ENCODE results near the gene ZBTB5. TPM values are rescaled to one million over a fixed set of nuclear protein-coding genes. Genes with fewer than 3 reads are reported as not detected.

The ZBTB5 gene
- total RNA-seq, 1 experiment from 2014 or later = 17.2 TPM

DNA sequence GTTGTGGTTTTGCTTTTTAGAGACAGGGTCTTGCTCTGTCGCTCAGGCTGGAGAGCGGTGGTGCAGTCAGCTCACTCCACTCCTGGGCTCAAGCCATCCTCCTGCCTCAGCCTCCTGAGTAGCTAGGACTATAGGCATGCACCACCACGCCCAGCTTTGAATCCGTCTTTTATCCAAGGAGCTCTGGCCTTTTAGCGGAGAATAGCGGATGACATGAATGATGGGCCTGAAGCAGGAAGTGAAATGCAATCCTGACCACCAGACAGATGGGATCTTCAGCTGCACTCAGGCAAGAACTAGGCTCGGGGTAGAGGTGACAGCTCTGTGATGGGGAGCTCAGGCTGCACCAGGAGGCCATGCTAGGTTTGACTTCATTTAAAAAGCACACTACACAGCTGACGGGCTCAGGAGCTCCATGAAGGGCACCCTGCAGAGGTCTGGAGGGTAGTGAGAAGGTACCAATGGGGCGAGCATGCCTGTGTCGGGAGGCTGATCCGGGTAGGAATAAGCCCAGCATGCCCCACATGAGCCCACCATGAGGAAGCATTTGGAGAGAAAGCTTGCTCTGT lies 42.4 kb upstream of the ZBTB5 start:
- H3K27ac ChIP-seq (ENCODE audit: low read depth, low read length, poor library complexity, severe bottlenecking) = no peak overlapping the region
- no peaks in the 10 kb centered on the region for H3K9me3 ChIP-seq (ENCODE audit: low read depth, low read length, poor library complexity, severe bottlenecking)
- no peaks in the 10 kb centered on the region for H3K27me3 ChIP-seq (replicated peaks; ENCODE audit: insufficient read depth, low read depth, low read length, poor library complexity)
- BruUV-seq (replicated peaks) = no TSS peak
- DNase-seq (ENCODE audit: low spot score) = no peak
- H3K4me3 ChIP-seq (ENCODE audit: low read depth, low read length, poor library complexity, severe bottlenecking) = no peak overlapping the region
- ChIA-PET CTCF (no interaction called here), POLR2A (ENCODE audit: low non-redundant PET) (no interaction called here)
- H3K36me3 ChIP-seq (ENCODE audit: insufficient read depth, low read length, poor library complexity, severe bottlenecking) = peaks cover 28% of the 10 kb centered on the region
- TF ChIP-seq, protein P1, sequence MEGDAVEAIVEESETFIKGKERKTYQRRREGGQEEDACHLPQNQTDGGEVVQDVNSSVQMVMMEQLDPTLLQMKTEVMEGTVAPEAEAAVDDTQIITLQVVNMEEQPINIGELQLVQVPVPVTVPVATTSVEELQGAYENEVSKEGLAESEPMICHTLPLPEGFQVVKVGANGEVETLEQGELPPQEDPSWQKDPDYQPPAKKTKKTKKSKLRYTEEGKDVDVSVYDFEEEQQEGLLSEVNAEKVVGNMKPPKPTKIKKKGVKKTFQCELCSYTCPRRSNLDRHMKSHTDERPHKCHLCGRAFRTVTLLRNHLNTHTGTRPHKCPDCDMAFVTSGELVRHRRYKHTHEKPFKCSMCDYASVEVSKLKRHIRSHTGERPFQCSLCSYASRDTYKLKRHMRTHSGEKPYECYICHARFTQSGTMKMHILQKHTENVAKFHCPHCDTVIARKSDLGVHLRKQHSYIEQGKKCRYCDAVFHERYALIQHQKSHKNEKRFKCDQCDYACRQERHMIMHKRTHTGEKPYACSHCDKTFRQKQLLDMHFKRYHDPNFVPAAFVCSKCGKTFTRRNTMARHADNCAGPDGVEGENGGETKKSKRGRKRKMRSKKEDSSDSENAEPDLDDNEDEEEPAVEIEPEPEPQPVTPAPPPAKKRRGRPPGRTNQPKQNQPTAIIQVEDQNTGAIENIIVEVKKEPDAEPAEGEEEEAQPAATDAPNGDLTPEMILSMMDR (conservative IDR thresholded peaks at IDR 0.05; ENCODE audit: low read depth, low read length) = no peak
- TF ChIP-seq EZH2 (IDR thresholded peaks at IDR 0.05; ENCODE audit: borderline replicate concordance, low read depth, low read length, poor library complexity, severe bottlenecking) = no peak
- no peaks in the 10 kb centered on the region for H3K4me1 ChIP-seq (ENCODE audit: insufficient read depth, low read length, poor library complexity, severe bottlenecking)
- intact Hi-C loops (cut with micrococcal nuclease; ENCODE audit: unreplicated experiment) = no loop called here

DNA sequence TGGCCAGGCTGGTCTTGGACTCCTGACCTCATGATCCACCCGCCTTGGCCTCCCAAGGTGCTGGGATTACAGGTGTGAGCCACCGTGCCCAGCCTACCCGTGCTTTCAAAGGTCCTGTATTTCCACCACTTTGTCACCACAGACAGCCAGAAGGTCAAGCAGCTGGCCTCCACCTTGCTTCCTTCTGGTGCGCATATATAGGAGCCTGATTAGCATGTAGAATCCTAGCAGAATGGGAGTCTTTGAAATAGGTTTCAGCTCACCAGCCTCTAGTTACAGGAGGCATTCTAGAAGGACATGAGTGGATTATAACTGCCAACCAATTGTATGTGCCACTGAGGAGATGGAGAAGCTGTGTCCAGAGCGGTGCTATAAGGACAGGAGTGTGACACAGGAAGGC lies 39.4 kb upstream of the ZBTB5 start:
- peaks cover 52% of the 10 kb centered on the region for H3K36me3 ChIP-seq (ENCODE audit: insufficient read depth, low read length, poor library complexity, severe bottlenecking)
- no peak overlapping the region for H3K4me3 ChIP-seq (ENCODE audit: low read depth, low read length, poor library complexity, severe bottlenecking)
- DNase-seq (ENCODE audit: low spot score) = no peak
- no peak overlapping the region for H3K27ac ChIP-seq (ENCODE audit: low read depth, low read length, poor library complexity, severe bottlenecking)
- ChIA-PET POLR2A (ENCODE audit: low non-redundant PET) (interaction anchor here (0.5 kb wide), 1 partner anchor 28 kb away, joined by 10 read pairs; no protein-coding TSS in a partner anchor), CTCF (no interaction called here)
- TF ChIP-seq, protein P1 (conservative IDR thresholded peaks at IDR 0.05; ENCODE audit: low read depth, low read length) = no peak
- TF ChIP-seq EZH2 (IDR thresholded peaks at IDR 0.05; ENCODE audit: borderline replicate concordance, low read depth, low read length, poor library complexity, severe bottlenecking) = no peak
- no peaks in the 10 kb centered on the region for H3K27me3 ChIP-seq (replicated peaks; ENCODE audit: insufficient read depth, low read depth, low read length, poor library complexity)
- H3K9me3 ChIP-seq (ENCODE audit: low read depth, low read length, poor library complexity, severe bottlenecking) = no peaks in the 10 kb centered on the region
- no peaks in the 10 kb centered on the region for H3K4me1 ChIP-seq (ENCODE audit: insufficient read depth, low read length, poor library complexity, severe bottlenecking)
- BruUV-seq (replicated peaks) = no TSS peak
- intact Hi-C loops (cut with micrococcal nuclease; ENCODE audit: unreplicated experiment) = no loop called here

DNA sequence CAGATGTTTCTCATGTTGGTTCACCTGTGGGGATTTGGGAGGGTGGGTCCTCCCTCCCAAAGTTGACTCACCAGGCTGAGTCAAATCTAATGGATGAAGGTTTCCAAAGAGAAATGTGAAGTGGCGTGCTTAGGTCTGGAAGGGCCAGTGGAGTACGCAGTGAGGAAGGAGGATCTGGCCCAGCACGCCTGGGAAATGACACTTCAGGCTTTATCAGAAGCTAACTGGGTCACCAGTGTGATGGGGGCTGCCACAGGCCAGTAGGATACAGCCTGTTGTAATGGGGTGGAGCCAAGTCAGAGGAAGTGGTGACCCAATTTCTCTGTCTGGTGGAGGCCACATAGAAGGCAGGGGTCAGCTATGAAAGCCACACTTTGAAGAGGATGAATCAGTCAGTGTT lies 38.5 kb upstream of the ZBTB5 start:
- H3K9me3 ChIP-seq (ENCODE audit: low read depth, low read length, poor library complexity, severe bottlenecking) = no peaks in the 10 kb centered on the region
- TF ChIP-seq EZH2 (IDR thresholded peaks at IDR 0.05; ENCODE audit: borderline replicate concordance, low read depth, low read length, poor library complexity, severe bottlenecking) = no peak
- DNase-seq (ENCODE audit: low spot score) = no peak
- intact Hi-C loops (cut with micrococcal nuclease; ENCODE audit: unreplicated experiment) = no loop called here
- BruUV-seq (replicated peaks) = no TSS peak
- ChIA-PET CTCF (no interaction called here), POLR2A (ENCODE audit: low non-redundant PET) (no interaction called here)
- no peak overlapping the region for H3K27ac ChIP-seq (ENCODE audit: low read depth, low read length, poor library complexity, severe bottlenecking)
- no peak overlapping the region for H3K4me3 ChIP-seq (ENCODE audit: low read depth, low read length, poor library complexity, severe bottlenecking)
- no peaks in the 10 kb centered on the region for H3K4me1 ChIP-seq (ENCODE audit: insufficient read depth, low read length, poor library complexity, severe bottlenecking)
- no peaks in the 10 kb centered on the region for H3K27me3 ChIP-seq (replicated peaks; ENCODE audit: insufficient read depth, low read depth, low read length, poor library complexity)
- peaks cover 60% of the 10 kb centered on the region for H3K36me3 ChIP-seq (ENCODE audit: insufficient read depth, low read length, poor library complexity, severe bottlenecking)

DNA sequence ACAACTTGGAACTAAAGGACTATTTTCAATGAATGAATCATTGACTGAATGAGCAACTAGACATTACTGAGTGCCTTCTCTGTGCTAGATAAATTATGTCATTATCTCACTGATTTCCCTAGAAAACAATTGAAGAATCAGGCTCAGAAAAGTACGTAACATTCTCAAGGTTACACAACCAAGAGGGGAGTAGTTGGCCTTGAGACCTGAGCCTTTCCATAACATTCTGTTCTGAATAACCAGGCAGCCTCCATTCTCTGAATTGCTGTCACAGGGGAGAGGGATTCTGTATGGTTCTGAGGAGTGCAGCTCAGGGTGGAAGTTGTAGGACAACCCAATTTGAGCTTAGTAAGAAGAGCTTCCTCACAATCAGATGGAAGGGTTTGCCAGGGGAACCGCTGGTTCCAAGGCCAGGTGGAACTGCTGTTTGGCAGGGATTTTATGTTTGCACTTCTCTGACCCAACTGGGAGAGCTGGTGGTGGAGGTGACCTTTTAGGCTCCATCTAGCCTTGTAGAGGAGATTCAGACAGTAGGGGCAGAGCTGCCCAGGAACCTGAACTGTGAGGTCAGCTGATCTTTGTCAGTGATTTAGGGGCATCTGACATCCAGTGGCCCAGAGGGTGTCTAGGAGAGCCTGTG lies 36.8 kb upstream of the ZBTB5 start:
- peaks cover 72% of the 10 kb centered on the region for H3K36me3 ChIP-seq (ENCODE audit: insufficient read depth, low read length, poor library complexity, severe bottlenecking)
- H3K27ac ChIP-seq (ENCODE audit: low read depth, low read length, poor library complexity, severe bottlenecking) = no peak overlapping the region
- no TSS peak for BruUV-seq (replicated peaks)
- H3K4me1 ChIP-seq (ENCODE audit: insufficient read depth, low read length, poor library complexity, severe bottlenecking) = no peaks in the 10 kb centered on the region
- no peak for DNase-seq (ENCODE audit: low spot score)
- TF ChIP-seq, protein P1 (conservative IDR thresholded peaks at IDR 0.05; ENCODE audit: low read depth, low read length) = no peak
- TF ChIP-seq EZH2 (IDR thresholded peaks at IDR 0.05; ENCODE audit: borderline replicate concordance, low read depth, low read length, poor library complexity, severe bottlenecking) = no peak
- ChIA-PET CTCF (no interaction called here), POLR2A (ENCODE audit: low non-redundant PET) (no interaction called here)
- intact Hi-C loops (cut with micrococcal nuclease; ENCODE audit: unreplicated experiment) = no loop called here
- no peaks in the 10 kb centered on the region for H3K9me3 ChIP-seq (ENCODE audit: low read depth, low read length, poor library complexity, severe bottlenecking)
- H3K4me3 ChIP-seq (ENCODE audit: low read depth, low read length, poor library complexity, severe bottlenecking) = no peak overlapping the region
- H3K27me3 ChIP-seq (replicated peaks; ENCODE audit: insufficient read depth, low read depth, low read length, poor library complexity) = no peaks in the 10 kb centered on the region

Measured in A673 (cell line).